SK-N-SH treated with all-trans-retinoic acid at 6 μM for 48 hours (cell line): ENCODE measurements around the gene GPR6.

Source experiments
- ATAC-seq: fragments of 200-7000 bp; cut with Tn5 transposase; 3 replicates; pipeline ENCODE4 v1.9.1; 2020; ENCODE audit warnings: mild to moderate bottlenecking, moderate library complexity
- ARNTL ChIP-seq: fragments of 450-650 bp; formaldehyde crosslinking; IDR thresholded peaks from 2 replicates; pipeline ENCODE4 v1.5.0; 2020; ENCODE audit warnings: low read depth, mild to moderate bottlenecking, moderate library complexity, borderline replicate concordance
- BACH2 ChIP-seq: fragments of 250-450 bp; sonication (Bioruptor Pico); IDR thresholded peaks from 2 replicates; pipeline ENCODE4 v1.9.0; 2021; ENCODE audit warnings: mild to moderate bottlenecking, borderline replicate concordance
- CSDC2 ChIP-seq: fragments of 250-450 bp; sonication (Bioruptor Pico); IDR thresholded peaks from 2 replicates; pipeline ENCODE4 v1.5.0; 2020; ENCODE audit warnings: mild to moderate bottlenecking, moderate library complexity
- ESRRG ChIP-seq: fragments of 250-450 bp; sonication (Bioruptor Pico); IDR thresholded peaks from 2 replicates; pipeline ENCODE4 v1.6.1; 2021; ENCODE audit warnings: mild to moderate bottlenecking
- ISL1 ChIP-seq: fragments of 250-450 bp; sonication (Bioruptor Pico); IDR thresholded peaks from 2 replicates; pipeline ENCODE4 v2.1.2; 2022; ENCODE audit warnings: mild to moderate bottlenecking, moderate library complexity
- OSR1 ChIP-seq: fragments of 250-450 bp; sonication (Bioruptor Pico); IDR thresholded peaks from 2 replicates; pipeline ENCODE4 v1.8.0; 2022; ENCODE audit warnings: moderate library complexity, mild to moderate bottlenecking, inconsistent platforms
- PPARA ChIP-seq: fragments of 250-450 bp; sonication (Bioruptor Pico); IDR thresholded peaks from 2 replicates; pipeline ENCODE4 v1.5.0; 2020; ENCODE audit warnings: mild to moderate bottlenecking, borderline replicate concordance
- RARB ChIP-seq: fragments of 250-450 bp; sonication (Bioruptor Pico); IDR thresholded peaks from 2 replicates; pipeline ENCODE4 v1.8.0; 2021; ENCODE audit warnings: mild to moderate bottlenecking, moderate library complexity
- SNAI2 ChIP-seq: fragments of 250-450 bp; sonication (Bioruptor Pico); IDR thresholded peaks from 2 replicates; pipeline ENCODE4 v1.5.0; 2020; ENCODE audit warnings: mild to moderate bottlenecking, moderate library complexity
- TCF4 ChIP-seq: fragments of 250-450 bp; sonication (Bioruptor Pico); IDR thresholded peaks from 2 replicates; pipeline ENCODE4 v1.8.0; 2021; ENCODE audit warnings: mild to moderate bottlenecking, moderate library complexity, borderline replicate concordance
- TOX ChIP-seq: fragments of 250-450 bp; sonication (Bioruptor Pico); IDR thresholded peaks from 2 replicates; pipeline ENCODE4 v1.8.0; 2021; ENCODE audit warnings: mild to moderate bottlenecking, moderate library complexity, borderline replicate concordance
- ZC3H10 ChIP-seq: fragments of 250-450 bp; sonication (Bioruptor Pico); IDR thresholded peaks from 2 replicates; pipeline ENCODE4 v1.5.1; 2021; ENCODE audit warnings: mild to moderate bottlenecking, moderate library complexity
- ZFP3 ChIP-seq: fragments of 250-450 bp; sonication (Bioruptor Pico); IDR thresholded peaks from 2 replicates; pipeline ENCODE4 v1.5.0; 2020; ENCODE audit warnings: mild to moderate bottlenecking, moderate library complexity
- ZFP30 ChIP-seq: fragments of 450-650 bp; formaldehyde crosslinking; IDR thresholded peaks from 2 replicates; pipeline ENCODE4 v1.5.0; 2022; ENCODE audit warnings: mild to moderate bottlenecking, moderate library complexity
- ZNF565 ChIP-seq: fragments of 450-650 bp; formaldehyde crosslinking; conservative IDR thresholded peaks from 2 replicates; pipeline ENCODE4 v1.5.0; 2020; ENCODE audit warnings: low read depth, mild to moderate bottlenecking, moderate library complexity
- ZNF70 ChIP-seq: fragments of 450-650 bp; formaldehyde crosslinking; IDR thresholded peaks from 2 replicates; pipeline ENCODE4 v1.5.0; 2020; ENCODE audit warnings: mild to moderate bottlenecking, moderate library complexity
- ZNF8 ChIP-seq: fragments of 450-650 bp; formaldehyde crosslinking; IDR thresholded peaks from 2 replicates; pipeline ENCODE4 v1.5.0; 2020; ENCODE audit warnings: mild to moderate bottlenecking, moderate library complexity
- TF ChIP-seq, protein P1 (sequence below): fragments of 250-450 bp; sonication (Bioruptor Pico); IDR thresholded peaks from 2 replicates; pipeline ENCODE4 v1.8.0; 2021; ENCODE audit warnings: low read depth, mild to moderate bottlenecking, moderate library complexity, borderline replicate concordance
- TF ChIP-seq, protein P2 (sequence below): fragments of 250-450 bp; sonication (Bioruptor Pico); IDR thresholded peaks from 2 replicates; pipeline ENCODE4 v1.5.1; 2021; ENCODE audit warnings: mild to moderate bottlenecking, moderate library complexity
- TF ChIP-seq, protein P3 (sequence below): fragments of 250-450 bp; sonication (Bioruptor Pico); IDR thresholded peaks from 2 replicates; pipeline ENCODE4 v1.5.1; 2020; ENCODE audit warnings: low read depth, mild to moderate bottlenecking, moderate library complexity
- TF ChIP-seq, protein P4 (sequence below): fragments of 250-450 bp; sonication (Bioruptor Pico); IDR thresholded peaks from 2 replicates; pipeline ENCODE4 v1.5.0; 2020; ENCODE audit warnings: mild to moderate bottlenecking, moderate library complexity
- TF ChIP-seq, protein P5 (sequence below): fragments of 250-450 bp; sonication (Bioruptor Pico); IDR thresholded peaks from 2 replicates; pipeline ENCODE4 v1.8.0; 2020; ENCODE audit warnings: mild to moderate bottlenecking, moderate library complexity, borderline replicate concordance

The GPR6 gene

DNA sequence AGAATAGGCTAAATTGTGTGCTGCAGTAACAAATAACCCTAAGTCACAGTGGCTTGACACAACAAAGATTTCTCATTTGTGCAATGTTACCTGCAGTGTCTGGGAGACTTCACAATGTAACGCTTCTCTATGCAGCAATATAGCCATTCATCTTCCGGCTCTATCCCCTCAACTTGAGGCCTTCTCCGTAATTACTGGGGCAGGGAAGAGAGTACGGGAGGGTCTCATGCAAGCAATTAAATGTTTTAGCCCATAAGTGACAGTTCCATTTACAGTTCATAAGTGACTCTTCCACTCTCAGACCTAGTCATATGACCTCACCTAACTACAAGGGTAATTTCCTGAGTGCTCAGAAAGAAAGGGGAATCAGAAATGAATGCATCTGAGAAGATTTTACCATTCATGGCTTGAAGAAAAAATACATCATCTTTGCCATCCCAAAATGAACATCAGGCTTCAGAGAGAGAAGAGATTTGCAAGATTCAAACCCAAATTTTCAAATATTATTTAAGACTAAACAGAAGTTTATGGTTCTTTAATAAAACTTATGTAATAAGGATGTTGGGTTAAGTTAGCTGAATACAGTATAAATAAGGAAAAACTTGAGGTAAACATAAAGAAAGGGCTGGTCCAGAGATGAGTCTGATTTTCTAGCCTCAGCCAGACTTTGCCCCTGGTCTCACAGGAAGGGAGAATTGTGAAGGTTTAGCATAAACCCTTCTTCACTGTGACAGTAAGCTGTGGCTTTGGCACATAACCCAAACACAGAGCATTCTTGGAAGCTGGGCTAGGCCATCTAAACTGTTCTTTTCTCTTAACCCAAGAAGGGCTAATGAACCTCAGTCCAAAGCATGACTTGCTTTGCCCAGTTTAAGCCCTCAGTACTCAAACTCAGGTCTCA is 13.3 kb downstream of the GPR6 start:
- TF ChIP-seq OSR1 (CRISPR knock-in tag), result no peak
- no peak for TF ChIP-seq RARB (CRISPR knock-in tag)
- TF ChIP-seq ZNF8 (CRISPR knock-in tag), result no peak
- TF ChIP-seq ZNF70 (CRISPR knock-in tag), result no peak
- TF ChIP-seq, protein P1, sequence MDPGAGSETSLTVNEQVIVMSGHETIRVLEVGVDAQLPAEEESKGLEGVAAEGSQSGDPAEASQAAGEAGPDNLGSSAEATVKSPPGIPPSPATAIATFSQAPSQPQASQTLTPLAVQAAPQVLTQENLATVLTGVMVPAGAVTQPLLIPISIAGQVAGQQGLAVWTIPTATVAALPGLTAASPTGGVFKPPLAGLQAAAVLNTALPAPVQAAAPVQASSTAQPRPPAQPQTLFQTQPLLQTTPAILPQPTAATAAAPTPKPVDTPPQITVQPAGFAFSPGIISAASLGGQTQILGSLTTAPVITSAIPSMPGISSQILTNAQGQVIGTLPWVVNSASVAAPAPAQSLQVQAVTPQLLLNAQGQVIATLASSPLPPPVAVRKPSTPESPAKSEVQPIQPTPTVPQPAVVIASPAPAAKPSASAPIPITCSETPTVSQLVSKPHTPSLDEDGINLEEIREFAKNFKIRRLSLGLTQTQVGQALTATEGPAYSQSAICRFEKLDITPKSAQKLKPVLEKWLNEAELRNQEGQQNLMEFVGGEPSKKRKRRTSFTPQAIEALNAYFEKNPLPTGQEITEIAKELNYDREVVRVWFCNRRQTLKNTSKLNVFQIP (CRISPR knock-in tag), result no peak
- no peak for TF ChIP-seq SNAI2 (CRISPR knock-in tag)
- no peak for TF ChIP-seq BACH2
- TF ChIP-seq ZFP3 (CRISPR knock-in tag), result no peak
- TF ChIP-seq ARNTL (CRISPR knock-in tag), result no peak
- TF ChIP-seq PPARA, result no peak
- no peak for TF ChIP-seq ISL1
- no peak for TF ChIP-seq ZNF565 (CRISPR knock-in tag)
- TF ChIP-seq, protein P2, sequence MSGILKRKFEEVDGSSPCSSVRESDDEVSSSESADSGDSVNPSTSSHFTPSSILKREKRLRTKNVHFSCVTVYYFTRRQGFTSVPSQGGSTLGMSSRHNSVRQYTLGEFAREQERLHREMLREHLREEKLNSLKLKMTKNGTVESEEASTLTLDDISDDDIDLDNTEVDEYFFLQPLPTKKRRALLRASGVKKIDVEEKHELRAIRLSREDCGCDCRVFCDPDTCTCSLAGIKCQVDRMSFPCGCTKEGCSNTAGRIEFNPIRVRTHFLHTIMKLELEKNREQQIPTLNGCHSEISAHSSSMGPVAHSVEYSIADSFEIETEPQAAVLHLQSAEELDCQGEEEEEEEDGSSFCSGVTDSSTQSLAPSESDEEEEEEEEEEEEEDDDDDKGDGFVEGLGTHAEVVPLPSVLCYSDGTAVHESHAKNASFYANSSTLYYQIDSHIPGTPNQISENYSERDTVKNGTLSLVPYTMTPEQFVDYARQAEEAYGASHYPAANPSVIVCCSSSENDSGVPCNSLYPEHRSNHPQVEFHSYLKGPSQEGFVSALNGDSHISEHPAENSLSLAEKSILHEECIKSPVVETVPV, result no peak
- no peak for TF ChIP-seq ESRRG (CRISPR knock-in tag)
- TF ChIP-seq, protein P3, sequence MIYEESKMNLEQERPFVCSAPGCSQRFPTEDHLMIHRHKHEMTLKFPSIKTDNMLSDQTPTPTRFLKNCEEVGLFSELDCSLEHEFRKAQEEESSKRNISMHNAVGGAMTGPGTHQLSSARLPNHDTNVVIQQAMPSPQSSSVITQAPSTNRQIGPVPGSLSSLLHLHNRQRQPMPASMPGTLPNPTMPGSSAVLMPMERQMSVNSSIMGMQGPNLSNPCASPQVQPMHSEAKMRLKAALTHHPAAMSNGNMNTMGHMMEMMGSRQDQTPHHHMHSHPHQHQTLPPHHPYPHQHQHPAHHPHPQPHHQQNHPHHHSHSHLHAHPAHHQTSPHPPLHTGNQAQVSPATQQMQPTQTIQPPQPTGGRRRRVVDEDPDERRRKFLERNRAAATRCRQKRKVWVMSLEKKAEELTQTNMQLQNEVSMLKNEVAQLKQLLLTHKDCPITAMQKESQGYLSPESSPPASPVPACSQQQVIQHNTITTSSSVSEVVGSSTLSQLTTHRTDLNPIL, result no peak
- no peak for TF ChIP-seq CSDC2
- ATAC-seq, result no peak

DNA sequence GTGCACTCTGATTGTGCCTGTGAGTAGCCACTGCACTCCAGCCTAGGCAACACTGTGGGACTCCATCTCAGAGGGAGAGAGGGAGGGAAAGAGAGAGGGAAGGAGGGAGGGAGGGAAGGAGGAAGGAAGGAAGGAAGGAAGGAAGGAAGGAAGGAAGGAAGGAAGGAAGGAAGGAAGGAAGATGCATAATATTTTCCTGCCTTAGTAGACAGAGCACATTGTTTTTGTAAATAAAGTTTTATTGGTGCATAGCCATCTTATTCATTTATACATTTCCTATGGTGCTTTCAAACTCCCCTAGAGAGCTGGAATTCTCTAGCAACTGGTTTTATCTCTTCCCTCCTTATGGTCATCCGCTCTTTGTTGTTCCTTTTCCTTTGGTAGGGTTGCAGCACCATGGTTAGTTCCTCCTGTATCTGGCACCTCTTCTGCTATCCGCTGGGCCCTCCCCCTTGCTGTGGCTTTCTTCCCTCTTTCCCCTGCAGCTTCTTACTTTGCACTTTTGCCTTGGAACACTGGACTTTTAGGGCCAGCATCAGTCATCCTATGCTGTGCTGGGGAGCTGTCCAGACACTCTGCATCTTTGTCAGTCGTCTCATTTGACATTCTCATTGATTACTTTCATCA is 20.2 kb downstream of the GPR6 start:
- ATAC-seq, result no peak
- TF ChIP-seq ZNF8 (CRISPR knock-in tag), result no peak
- TF ChIP-seq OSR1 (CRISPR knock-in tag), result no peak
- TF ChIP-seq TCF4, result no peak
- no peak for TF ChIP-seq ISL1
- no peak for TF ChIP-seq ZFP3 (CRISPR knock-in tag)
- TF ChIP-seq ZC3H10 (CRISPR knock-in tag), result no peak
- no peak for TF ChIP-seq ESRRG (CRISPR knock-in tag)
- TF ChIP-seq, protein P2, result no peak
- no peak for TF ChIP-seq TOX (CRISPR knock-in tag)
- no peak for TF ChIP-seq ZNF70 (CRISPR knock-in tag)
- TF ChIP-seq SNAI2 (CRISPR knock-in tag), result no peak
- TF ChIP-seq, protein P3, result no peak
- no peak for TF ChIP-seq ZFP30 (CRISPR knock-in tag)
- TF ChIP-seq RARB (CRISPR knock-in tag), result no peak
- TF ChIP-seq, protein P4, sequence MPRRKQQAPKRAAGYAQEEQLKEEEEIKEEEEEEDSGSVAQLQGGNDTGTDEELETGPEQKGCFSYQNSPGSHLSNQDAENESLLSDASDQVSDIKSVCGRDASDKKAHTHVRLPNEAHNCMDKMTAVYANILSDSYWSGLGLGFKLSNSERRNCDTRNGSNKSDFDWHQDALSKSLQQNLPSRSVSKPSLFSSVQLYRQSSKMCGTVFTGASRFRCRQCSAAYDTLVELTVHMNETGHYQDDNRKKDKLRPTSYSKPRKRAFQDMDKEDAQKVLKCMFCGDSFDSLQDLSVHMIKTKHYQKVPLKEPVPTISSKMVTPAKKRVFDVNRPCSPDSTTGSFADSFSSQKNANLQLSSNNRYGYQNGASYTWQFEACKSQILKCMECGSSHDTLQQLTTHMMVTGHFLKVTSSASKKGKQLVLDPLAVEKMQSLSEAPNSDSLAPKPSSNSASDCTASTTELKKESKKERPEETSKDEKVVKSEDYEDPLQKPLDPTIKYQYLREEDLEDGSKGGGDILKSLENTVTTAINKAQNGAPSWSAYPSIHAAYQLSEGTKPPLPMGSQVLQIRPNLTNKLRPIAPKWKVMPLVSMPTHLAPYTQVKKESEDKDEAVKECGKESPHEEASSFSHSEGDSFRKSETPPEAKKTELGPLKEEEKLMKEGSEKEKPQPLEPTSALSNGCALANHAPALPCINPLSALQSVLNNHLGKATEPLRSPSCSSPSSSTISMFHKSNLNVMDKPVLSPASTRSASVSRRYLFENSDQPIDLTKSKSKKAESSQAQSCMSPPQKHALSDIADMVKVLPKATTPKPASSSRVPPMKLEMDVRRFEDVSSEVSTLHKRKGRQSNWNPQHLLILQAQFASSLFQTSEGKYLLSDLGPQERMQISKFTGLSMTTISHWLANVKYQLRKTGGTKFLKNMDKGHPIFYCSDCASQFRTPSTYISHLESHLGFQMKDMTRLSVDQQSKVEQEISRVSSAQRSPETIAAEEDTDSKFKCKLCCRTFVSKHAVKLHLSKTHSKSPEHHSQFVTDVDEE (CRISPR knock-in tag), result no peak
- TF ChIP-seq, protein P1 (CRISPR knock-in tag), result no peak
- no peak for TF ChIP-seq ZNF565 (CRISPR knock-in tag)
- no peak for TF ChIP-seq CSDC2
- TF ChIP-seq, protein P5, sequence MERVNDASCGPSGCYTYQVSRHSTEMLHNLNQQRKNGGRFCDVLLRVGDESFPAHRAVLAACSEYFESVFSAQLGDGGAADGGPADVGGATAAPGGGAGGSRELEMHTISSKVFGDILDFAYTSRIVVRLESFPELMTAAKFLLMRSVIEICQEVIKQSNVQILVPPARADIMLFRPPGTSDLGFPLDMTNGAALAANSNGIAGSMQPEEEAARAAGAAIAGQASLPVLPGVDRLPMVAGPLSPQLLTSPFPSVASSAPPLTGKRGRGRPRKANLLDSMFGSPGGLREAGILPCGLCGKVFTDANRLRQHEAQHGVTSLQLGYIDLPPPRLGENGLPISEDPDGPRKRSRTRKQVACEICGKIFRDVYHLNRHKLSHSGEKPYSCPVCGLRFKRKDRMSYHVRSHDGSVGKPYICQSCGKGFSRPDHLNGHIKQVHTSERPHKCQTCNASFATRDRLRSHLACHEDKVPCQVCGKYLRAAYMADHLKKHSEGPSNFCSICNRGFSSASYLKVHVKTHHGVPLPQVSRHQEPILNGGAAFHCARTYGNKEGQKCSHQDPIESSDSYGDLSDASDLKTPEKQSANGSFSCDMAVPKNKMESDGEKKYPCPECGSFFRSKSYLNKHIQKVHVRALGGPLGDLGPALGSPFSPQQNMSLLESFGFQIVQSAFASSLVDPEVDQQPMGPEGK (CRISPR knock-in tag), result no peak
